WTC11 (cell line): ENCODE data around the gene SH3GL1. TPM values are rescaled to one million over a fixed set of nuclear protein-coding genes. Genes with fewer than 3 reads are reported as not detected.

Source experiments
- ATAC-seq: fragments of 200-7000 bp; cut with Tn5 transposase; 2 replicates; pipeline ENCODE4 v1.10.0; 2021; ENCODE audit warnings: mild to moderate bottlenecking, moderate library complexity
- CTCF ChIA-PET: fragments of 300-600 bp; sonication (Branson Sonifier 250); formaldehyde crosslinking; loops from one replicate; lab custom pipeline; 2021; ENCODE audit warnings: antibody characterized with exemption; lab: Charles Lee
- POLR2A ChIA-PET: fragments of 350-600 bp; sonication (Branson Sonifier 250); formaldehyde crosslinking; loops from one replicate; lab custom pipeline; 2021; ENCODE audit warnings: antibody characterized with exemption; lab: Charles Lee
- DNase-seq: peaks from one replicate; pipeline ENCODE4 v3.0.0; 2021; ENCODE audit warnings: low spot score
- H3K27ac Mint-ChIP-seq: 2 replicates; pipeline ENCODE4 v1.8.0; 2021; ENCODE audit warnings: mixed read lengths
- H3K27me3 Mint-ChIP-seq: 2 replicates; pipeline ENCODE4 v1.8.0; 2021; ENCODE audit warnings: low read depth, mild to moderate bottlenecking, moderate library complexity, mixed read lengths
- H3K36me3 Mint-ChIP-seq: 2 replicates; pipeline ENCODE4 v1.8.0; 2021; ENCODE audit warnings: mixed read lengths
- H3K4me1 Mint-ChIP-seq: 2 replicates; pipeline ENCODE4 v1.8.0; 2022; ENCODE audit warnings: mixed read lengths
- H3K4me3 Mint-ChIP-seq: 2 replicates; pipeline ENCODE4 v1.8.0; 2021; ENCODE audit warnings: mild to moderate bottlenecking, moderate library complexity, mixed read lengths
- H3K9me3 Mint-ChIP-seq: 2 replicates; pipeline ENCODE4 v1.8.0; 2021; ENCODE audit warnings: mixed read lengths
- ATF3 ChIP-seq: sonication (generic); formaldehyde crosslinking; conservative IDR thresholded peaks from 2 replicates; pipeline ENCODE4 v1.8.1; 2022; ENCODE audit warnings: mild to moderate bottlenecking, missing genetic modification reagents
- CBFB ChIP-seq: sonication (generic); formaldehyde crosslinking; IDR thresholded peaks from 2 replicates; pipeline ENCODE4 v1.8.1; 2022; ENCODE audit warnings: mild to moderate bottlenecking, low read depth, missing genetic modification reagents
- ERG ChIP-seq: fragments of 250-450 bp; sonication (Bioruptor Pico); IDR thresholded peaks from 2 replicates; pipeline ENCODE4 v1.8.0; 2021; ENCODE audit warnings: mild to moderate bottlenecking
- GRHL2 ChIP-seq: fragments of 250-450 bp; sonication (Bioruptor Pico); IDR thresholded peaks from 2 replicates; pipeline ENCODE4 v1.8.0; 2022; ENCODE audit warnings: mild to moderate bottlenecking, moderate library complexity; ENCODE audit not compliant: insufficient replicate concordance, severe bottlenecking
- IRF2 ChIP-seq: sonication (generic); formaldehyde crosslinking; IDR thresholded peaks from 2 replicates; pipeline ENCODE4 v1.8.0; 2022; ENCODE audit warnings: low read depth, missing genetic modification reagents, borderline replicate concordance
- JAZF1 ChIP-seq: fragments of 250-450 bp; sonication (Bioruptor Pico); IDR thresholded peaks from 2 replicates; pipeline ENCODE4 v1.9.0; 2021; ENCODE audit warnings: moderate library complexity, mild to moderate bottlenecking, inconsistent platforms
- KAT7 ChIP-seq: sonication (generic); formaldehyde crosslinking; IDR thresholded peaks from 2 replicates; pipeline ENCODE4 v1.8.1; 2023; ENCODE audit warnings: missing genetic modification reagents, mild to moderate bottlenecking, borderline replicate concordance
- MXD4 ChIP-seq: fragments of 250-450 bp; sonication (Bioruptor Pico); IDR thresholded peaks from 2 replicates; pipeline ENCODE4 v1.8.0; 2021; ENCODE audit warnings: mild to moderate bottlenecking, moderate library complexity, borderline replicate concordance
- MYBL2 ChIP-seq: sonication (generic); formaldehyde crosslinking; IDR thresholded peaks from 2 replicates; pipeline ENCODE4 v1.8.1; 2023; ENCODE audit warnings: mild to moderate bottlenecking, moderate library complexity, missing genetic modification reagents
- NFYB ChIP-seq: sonication (generic); formaldehyde crosslinking; conservative IDR thresholded peaks from 2 replicates; pipeline ENCODE4 v1.8.0; 2022; ENCODE audit warnings: low read depth, missing genetic modification reagents
- NR1H2 ChIP-seq: sonication (generic); formaldehyde crosslinking; IDR thresholded peaks from 2 replicates; pipeline ENCODE4 v1.9.0; 2021; ENCODE audit warnings: mild to moderate bottlenecking, moderate library complexity, missing genetic modification reagents
- PREB ChIP-seq: sonication (generic); formaldehyde crosslinking; IDR thresholded peaks from 2 replicates; pipeline ENCODE4 v1.8.1; 2022; ENCODE audit warnings: mild to moderate bottlenecking, missing genetic modification reagents, moderate library complexity, borderline replicate concordance
- RELA ChIP-seq: sonication (generic); formaldehyde crosslinking; IDR thresholded peaks from 2 replicates; pipeline ENCODE4 v1.8.1; 2022; ENCODE audit warnings: missing genetic modification reagents, mild to moderate bottlenecking, borderline replicate concordance
- RORB ChIP-seq: fragments of 250-450 bp; sonication (Bioruptor Pico); IDR thresholded peaks from 2 replicates; pipeline ENCODE4 v1.9.0; 2021; ENCODE audit warnings: mild to moderate bottlenecking
- SMAD4 ChIP-seq: sonication (generic); formaldehyde crosslinking; IDR thresholded peaks from 2 replicates; pipeline ENCODE4 v1.8.0; 2022; ENCODE audit warnings: mild to moderate bottlenecking, missing genetic modification reagents
- TP53 ChIP-seq: sonication (generic); formaldehyde crosslinking; IDR thresholded peaks from 2 replicates; pipeline ENCODE4 v1.8.1; 2023; ENCODE audit warnings: mild to moderate bottlenecking, missing genetic modification reagents
- USF1 ChIP-seq: sonication (generic); formaldehyde crosslinking; IDR thresholded peaks from 2 replicates; pipeline ENCODE4 v1.8.0; 2022; ENCODE audit warnings: mild to moderate bottlenecking, missing genetic modification reagents
- ZBTB21 ChIP-seq: sonication (generic); formaldehyde crosslinking; IDR thresholded peaks from 2 replicates; pipeline ENCODE4 v1.8.1; 2023; ENCODE audit warnings: mild to moderate bottlenecking, missing genetic modification reagents, borderline replicate concordance
- ZBTB43 ChIP-seq: sonication (generic); formaldehyde crosslinking; IDR thresholded peaks from 2 replicates; pipeline ENCODE4 v1.8.1; 2023; ENCODE audit warnings: mild to moderate bottlenecking, missing genetic modification reagents
- ZNF416 ChIP-seq: fragments of 250-450 bp; sonication (Bioruptor Pico); IDR thresholded peaks from 2 replicates; pipeline ENCODE4 v1.9.0; 2021; ENCODE audit warnings: mild to moderate bottlenecking, inconsistent platforms
- ZNF532 ChIP-seq: fragments of 250-450 bp; sonication (Bioruptor Pico); IDR thresholded peaks from 2 replicates; pipeline ENCODE4 v1.9.0; 2021; ENCODE audit warnings: mild to moderate bottlenecking, borderline replicate concordance
- total RNA-seq: library from RNA; stranded (reverse); gene quantifications from 3 replicates; pipeline ENCODE4 v1.2.3, GENCODE V29; 2021
- TF ChIP-seq, protein P1 (sequence below): sonication (generic); formaldehyde crosslinking; IDR thresholded peaks from 2 replicates; pipeline ENCODE4 v1.8.1; 2023; ENCODE audit warnings: mild to moderate bottlenecking, moderate library complexity, missing genetic modification reagents

SH3GL1 gene
- total RNA-seq, 1 experiment from 2014 or later, result 109 TPM

DNA sequence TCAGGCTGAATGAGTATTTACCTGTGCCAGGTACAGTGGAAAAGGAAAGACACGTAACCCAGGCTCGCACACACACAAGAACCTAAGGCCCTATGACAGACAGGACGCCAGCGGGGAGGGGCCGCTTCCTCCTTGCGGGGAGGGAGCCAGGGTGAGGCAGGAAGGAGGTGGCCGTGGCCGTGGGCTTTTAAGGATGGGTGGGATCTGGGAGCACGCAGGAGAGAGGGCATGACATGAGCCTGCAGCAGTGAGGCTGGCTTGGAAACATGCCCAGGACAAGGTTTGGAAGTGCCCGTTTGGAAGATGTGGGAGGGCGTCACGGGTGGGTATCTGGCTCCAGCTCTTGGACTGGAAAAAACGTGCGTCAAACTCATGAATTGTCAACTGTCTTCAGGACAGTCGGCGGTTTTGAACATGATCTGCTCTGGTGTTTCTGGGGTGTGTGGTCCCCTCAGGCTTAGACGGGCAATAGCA, 20.1 kb downstream of the SH3GL1 start (continued):
- TF ChIP-seq ZNF532 (CRISPR knock-in tag), result no peak
- no peak for TF ChIP-seq ZBTB21 (CRISPR knock-in tag)
- no peak for TF ChIP-seq RORB (CRISPR knock-in tag)

GRCh38 chr19:4379383-4380253, 20.7 kb downstream of the SH3GL1 start:
- H3K27ac Mint-ChIP-seq, result peak overlapping the region; percentile 89
- ChIA-PET CTCF (interaction anchor here (0.9 kb wide), 1 partner anchor 20 kb away, joined by 3 read pairs; the partner anchor contains the start of gene SH3GL1), POLR2A (no interaction called here)
- no peak overlapping the region for H3K4me3 Mint-ChIP-seq
- DNase-seq (no peak), ATAC-seq (no peak)
- H3K36me3 Mint-ChIP-seq, result no peaks in the 10 kb centered on the region
- no peaks in the 10 kb centered on the region for H3K27me3 Mint-ChIP-seq
- no peaks in the 10 kb centered on the region for H3K9me3 Mint-ChIP-seq
- H3K4me1 Mint-ChIP-seq, result peaks cover 45% of the 10 kb centered on the region
- TF ChIP-seq JAZF1 (no peak), ZNF416 (no peak), NR1H2 (CRISPR knock-in tag) (no peak), MXD4 (CRISPR knock-in tag) (no peak), PREB (CRISPR knock-in tag) (no peak), CBFB (CRISPR knock-in tag) (no peak), KAT7 (CRISPR knock-in tag) (no peak), RELA (CRISPR knock-in tag) (no peak), MYBL2 (CRISPR knock-in tag) (no peak), ZBTB43 (no peak), ERG (CRISPR knock-in tag) (no peak), IRF2 (no peak), GRHL2 (CRISPR knock-in tag) (no peak), ATF3 (CRISPR knock-in tag) (no peak), TP53 (no peak), NFYB (CRISPR knock-in tag) (no peak), USF1 (no peak), SMAD4 (CRISPR knock-in tag) (no peak)
- TF ChIP-seq, protein P1, sequence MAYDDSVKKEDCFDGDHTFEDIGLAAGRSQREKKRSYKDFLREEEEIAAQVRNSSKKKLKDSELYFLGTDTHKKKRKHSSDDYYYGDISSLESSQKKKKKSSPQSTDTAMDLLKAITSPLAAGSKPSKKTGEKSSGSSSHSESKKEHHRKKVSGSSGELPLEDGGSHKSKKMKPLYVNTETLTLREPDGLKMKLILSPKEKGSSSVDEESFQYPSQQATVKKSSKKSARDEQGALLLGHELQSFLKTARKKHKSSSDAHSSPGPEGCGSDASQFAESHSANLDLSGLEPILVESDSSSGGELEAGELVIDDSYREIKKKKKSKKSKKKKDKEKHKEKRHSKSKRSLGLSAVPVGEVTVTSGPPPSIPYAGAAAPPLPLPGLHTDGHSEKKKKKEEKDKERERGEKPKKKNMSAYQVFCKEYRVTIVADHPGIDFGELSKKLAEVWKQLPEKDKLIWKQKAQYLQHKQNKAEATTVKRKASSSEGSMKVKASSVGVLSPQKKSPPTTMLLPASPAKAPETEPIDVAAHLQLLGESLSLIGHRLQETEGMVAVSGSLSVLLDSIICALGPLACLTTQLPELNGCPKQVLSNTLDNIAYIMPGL (CRISPR knock-in tag), result no peak
